IMR-90 (cell line): ENCODE data around the gene IL22RA1. TPM values are rescaled to one million over a fixed set of nuclear protein-coding genes. Genes with fewer than 3 reads are reported as not detected.

ENCODE experiments used
- ATAC-seq: fragments of 200-7000 bp; cut with Tn5 transposase; 2 replicates; pipeline ENCODE4 v1.9.1; 2020; ENCODE audit warnings: low read depth, mild to moderate bottlenecking, moderate library complexity
- BruUV-seq: library from RNA; stranded (reverse); fragments of 400-500 nt; replicated peaks from 2 replicates; lab custom pipeline; 2021; lab: Mats Ljungman, UMichigan
- CTCF ChIA-PET: fragments of 300-600 bp; formaldehyde crosslinking; extraction: SDS; loops from one replicate; lab custom pipeline; 2021; ENCODE audit warnings: antibody characterized with exemption; lab: Yijun Ruan, JAX
- POLR2A ChIA-PET: fragments of 300-600 bp; sonication (Branson Sonifier 250); formaldehyde crosslinking; loops from one replicate; lab custom pipeline; 2022; ENCODE audit warnings: antibody characterized with exemption; ENCODE audit not compliant: unreplicated experiment; lab: Charles Lee
- DNase-seq: peaks from one replicate; pipeline ENCODE4 v3.0.0; 2013
- H2AFZ ChIP-seq: replicated peaks from 2 replicates; pipeline ENCODE3; 2013; ENCODE audit warnings: low read length, mild to moderate bottlenecking; ENCODE audit not compliant: poor library complexity
- H2AK5ac ChIP-seq: 2 replicates; pipeline ENCODE4 v1.6.1; 2013; ENCODE audit warnings: low read depth, low read length, inconsistent platforms
- H2AK9ac ChIP-seq: replicated peaks from 2 replicates; pipeline ENCODE3; 2013; ENCODE audit warnings: mild to moderate bottlenecking, low read depth, low read length, moderate library complexity; ENCODE audit not compliant: poor library complexity
- H2BK120ac ChIP-seq: 2 replicates; pipeline ENCODE4 v1.6.1; 2013; ENCODE audit warnings: low read depth, low read length, inconsistent platforms
- H2BK15ac ChIP-seq: 3 replicates; pipeline ENCODE4 v1.6.1; 2013; ENCODE audit warnings: low read depth, low read length, inconsistent platforms
- H2BK20ac ChIP-seq: 2 replicates; pipeline ENCODE4 v1.6.1; 2013; ENCODE audit warnings: low read depth, mild to moderate bottlenecking, inconsistent platforms, low read length, moderate library complexity
- H2BK5ac ChIP-seq: 2 replicates; pipeline ENCODE4 v1.6.1; 2013; ENCODE audit warnings: mild to moderate bottlenecking, low read depth, low read length, inconsistent platforms; ENCODE audit not compliant: poor library complexity, severe bottlenecking
- H3K14ac ChIP-seq: replicated peaks from 2 replicates; pipeline ENCODE4 v1.6.1; 2013; ENCODE audit warnings: low read depth, low read length, inconsistent platforms
- H3K18ac ChIP-seq: 2 replicates; pipeline ENCODE4 v1.6.1; 2013; ENCODE audit warnings: low read depth, low read length, control low read depth
- H3K23ac ChIP-seq: 2 replicates; pipeline ENCODE4 v1.6.1; 2013; ENCODE audit warnings: low read depth, low read length, inconsistent platforms
- H3K27ac ChIP-seq: 2 replicates; pipeline ENCODE4 v1.5.1; 2013; ENCODE audit warnings: mild to moderate bottlenecking, control low read depth, low read length; ENCODE audit not compliant: insufficient read depth
- H3K27me3 ChIP-seq: 2 replicates; pipeline ENCODE4 v1.6.1; 2013; ENCODE audit warnings: low read length; ENCODE audit not compliant: control insufficient read depth, insufficient read depth
- H3K36me3 ChIP-seq: 2 replicates; pipeline ENCODE4 v1.6.1; 2013; ENCODE audit warnings: low read length, mixed read lengths; ENCODE audit not compliant: control insufficient read depth, insufficient read depth
- H3K4ac ChIP-seq: 2 replicates; pipeline ENCODE4 v1.6.1; 2013; ENCODE audit warnings: low read depth, low read length, inconsistent platforms
- H3K4me1 ChIP-seq: 2 replicates; pipeline ENCODE4 v1.6.1; 2013; ENCODE audit warnings: low read length, mixed read lengths; ENCODE audit not compliant: control insufficient read depth, insufficient read depth
- H3K4me2 ChIP-seq: 2 replicates; pipeline ENCODE4 v1.6.1; 2013; ENCODE audit warnings: low read depth, mild to moderate bottlenecking, control low read depth, low read length, moderate library complexity
- H3K4me3 ChIP-seq: 2 replicates; pipeline ENCODE4 v1.5.1; 2013; ENCODE audit warnings: low read depth, mild to moderate bottlenecking, control low read depth, low read length, moderate library complexity; ENCODE audit not compliant: insufficient read depth
- H3K56ac ChIP-seq: 2 replicates; pipeline ENCODE4 v1.6.1; 2013; ENCODE audit warnings: low read length, inconsistent platforms; ENCODE audit not compliant: insufficient read depth; ENCODE audit errors: extremely low read depth
- H3K79me1 ChIP-seq, 2 experiments: 2 replicates each; pipeline ENCODE4 v1.6.1; 2013; ENCODE audit warnings: low read length in 2 of 2, inconsistent platforms in 1 of 2, low read depth in 1 of 2
- H3K9ac ChIP-seq: 2 replicates; pipeline ENCODE4 v1.6.1; 2013; ENCODE audit warnings: low read depth, low read length, control low read depth
- H3K9me1 ChIP-seq: 2 replicates; pipeline ENCODE4 v1.6.1; 2013; ENCODE audit warnings: low read length, inconsistent platforms; ENCODE audit not compliant: insufficient read depth
- H3K9me3 ChIP-seq: 2 replicates; pipeline ENCODE4 v1.6.1; 2013; ENCODE audit warnings: low read length; ENCODE audit not compliant: control insufficient read depth, insufficient read depth
- H4K20me1 ChIP-seq: 2 replicates; pipeline ENCODE4 v1.6.1; 2013; ENCODE audit warnings: low read length, inconsistent platforms; ENCODE audit not compliant: insufficient read depth
- H4K5ac ChIP-seq: 2 replicates; pipeline ENCODE4 v1.6.1; 2013; ENCODE audit warnings: mild to moderate bottlenecking, low read depth, low read length, control low read depth
- H4K8ac ChIP-seq, 2 experiments: 2 replicates each; pipeline ENCODE4 v1.6.1; 2013; ENCODE audit warnings: low read depth in 2 of 2, low read length in 2 of 2, control low read depth in 1 of 2, inconsistent platforms in 1 of 2
- H4K91ac ChIP-seq: 2 replicates; pipeline ENCODE4 v1.6.1; 2013; ENCODE audit warnings: low read depth, low read length, inconsistent platforms; ENCODE audit not compliant: insufficient read depth
- FOS ChIP-seq: fragments of 150-350 bp; IDR thresholded peaks from 2 replicates; pipeline ENCODE4 v1.6.1; 2016; ENCODE audit warnings: low read depth, low read length
- SMC3 ChIP-seq: fragments of 150-350 bp; IDR thresholded peaks from 2 replicates; pipeline ENCODE4 v1.6.1; 2016; ENCODE audit warnings: low read depth, mild to moderate bottlenecking, antibody characterized with exemption, low read length, moderate library complexity
- WGBS, 2 experiments: methylation state at CpG; one replicate each; pipeline versions ENCODE4 v1.1.5 to v1.1.7; 2013; ENCODE audit warnings: missing lambda C conversion rate in 2 of 2; ENCODE audit not compliant: insufficient read length in 1 of 2; ENCODE audit errors: extremely low coverage in 2 of 2; 5-methylcytosine and 5-hydroxymethylcytosine counted together
- dilution Hi-C: fragments of 300-500 bp; cut with HindIII; formaldehyde crosslinking; loops from one replicate; pipeline ENCODE4 v1.14.3; 2018; ENCODE audit warnings: low sequenced_read_pairs; ENCODE audit not compliant: unreplicated experiment
- in situ Hi-C: fragments of 300-500 bp; cut with MboI; formaldehyde crosslinking; loops from 3 replicates; pipeline ENCODE4 v1.14.3; 2019; ENCODE audit warnings: low sequenced_read_pairs, inconsistent platforms, mixed read lengths
- intact Hi-C: fragments of 100-400 bp; cut with micrococcal nuclease; formaldehyde crosslinking; loops from 2 replicates; pipeline ENCODE4 v1.10.0; 2022
- polyA plus RNA-seq, 3 experiments: library from polyadenylated mRNA; depleted of rRNA; stranded (reverse); fragments of >200 nt; gene quantifications; 2 replicates each; pipeline ENCODE4 v1.2.3, GENCODE V29; 2012; ENCODE audit warnings: low replicate concordance in 1 of 3
- total RNA-seq: library from RNA; depleted of rRNA; stranded (reverse); fragments of >200 nt; gene quantifications from 2 replicates; pipeline ENCODE4 v1.2.3, GENCODE V29; 2012

IL22RA1 gene
- total and polyA plus RNA-seq, 2 of the 4 experiments (the other 2 are of a cell fraction): not detected

DNA sequence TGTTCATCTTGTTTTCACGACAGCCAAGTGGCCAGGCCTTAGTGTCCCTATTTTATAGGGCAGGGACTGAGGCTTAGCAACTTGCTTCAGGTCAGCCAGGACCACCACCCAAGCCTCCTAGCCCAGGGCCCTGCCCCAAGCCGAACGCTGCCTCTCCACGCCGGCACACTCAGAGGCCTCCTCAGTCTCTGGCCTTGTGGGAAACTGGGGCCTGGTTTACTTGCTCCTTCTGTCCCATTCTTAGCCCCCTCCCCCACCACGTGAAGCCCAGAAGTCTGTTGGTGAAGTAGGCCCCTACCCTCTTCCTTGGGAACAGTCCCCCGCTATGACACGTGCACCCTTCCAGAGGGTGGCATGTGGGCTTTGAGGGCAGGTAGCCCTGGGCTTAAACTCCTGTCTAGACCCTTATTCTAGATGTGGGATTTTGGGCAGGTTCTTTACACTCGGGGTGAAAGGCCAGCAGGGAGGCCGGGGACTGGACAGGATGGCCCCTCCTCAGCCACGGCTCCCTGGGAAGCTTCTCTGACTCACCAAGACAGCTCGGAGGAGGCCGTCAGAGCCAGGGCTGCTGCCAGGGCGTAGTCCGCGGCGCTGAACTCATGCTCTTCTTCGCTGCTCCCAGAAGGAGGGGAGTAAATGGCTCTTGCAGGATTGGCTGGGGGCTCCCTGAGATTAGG, 35.3 kb downstream of the IL22RA1 start:
- intact Hi-C loops: no loop called here

More for the DNA sequence above, 35.3 kb downstream of the IL22RA1 start:
- no peak overlapping the region for H3K18ac ChIP-seq
- no peak overlapping the region for H2AK5ac ChIP-seq
- peaks cover 3% of the 10 kb centered on the region; the same call in 1 of the 2 replicates for H3K4me1 ChIP-seq
- H2BK120ac ChIP-seq: no peak overlapping the region
- ATAC-seq (peak; percentile 73), DNase-seq (peak; percentile 69)
- H3K4me2 ChIP-seq: no peak overlapping the region
- TF ChIP-seq SMC3: no peak
- TF ChIP-seq FOS: 0 out of 2 replicates have a peak, but pooled peaks have one; percentile 24
- no TSS peak for BruUV-seq
- in situ Hi-C loops (no loop called here), dilution Hi-C loops (no loop called here)
- no peak overlapping the region for H2BK20ac ChIP-seq
- H4K20me1 ChIP-seq: no peaks in the 10 kb centered on the region
- no peak overlapping the region for H3K4me3 ChIP-seq
- no peak overlapping the region for H3K56ac ChIP-seq
- H2AK9ac ChIP-seq: peak overlapping the region; percentile 79
- WGBS, 2 experiments: 50% methylated on average over 2 of the region's 18 CpGs; no CpG with 5 or more reads in 1 of the 2 experiments
- no peak overlapping the region for H3K4ac ChIP-seq
- peak overlapping the region; percentile 77 for H2AFZ ChIP-seq
- CTCF ChIA-PET: interaction anchor here (0.5 kb wide), 1 partner anchor 169 kb away, joined by 7 read pairs; no protein-coding TSS in a partner anchor
- no peak overlapping the region for H4K8ac ChIP-seq
- peaks cover 29% of the 10 kb centered on the region; the same call in 1 of the 2 replicates for H3K27me3 ChIP-seq
- 0 out of 2 replicates have a peak overlapping the region, but pooled peaks have one; percentile 40 for H3K14ac ChIP-seq
- H3K79me1 ChIP-seq: no peaks in the 10 kb centered on the region
- no peak overlapping the region for H2BK5ac ChIP-seq
- POLR2A ChIA-PET: no interaction called here
- H3K23ac ChIP-seq: no peak overlapping the region
- H3K9me3 ChIP-seq: no peaks in the 10 kb centered on the region
- H3K9me1 ChIP-seq: no peaks in the 10 kb centered on the region
- H3K27ac ChIP-seq: no peak overlapping the region
- H2BK15ac ChIP-seq: no peak overlapping the region
- no peak overlapping the region for H3K9ac ChIP-seq
- no peaks in the 10 kb centered on the region for H3K36me3 ChIP-seq
- no peak overlapping the region for H4K5ac ChIP-seq
- H4K91ac ChIP-seq: no peak overlapping the region
